ENCODE data around the gene FAM53C.

GRCh38 chr5:138337685-138338410 lies at the start of gene FAM53C:
- TF ChIP-seq POLR2A (IDR thresholded peaks at IDR 0.05; ENCODE audit: low read depth, low read length) = peak; percentile 100
- TF ChIP-seq POLR2AphosphoS5 (IDR thresholded peaks at IDR 0.05; ENCODE audit: low read depth, low read length) = peak; percentile 100
- peak; percentile 99 for TF ChIP-seq TAF1 (IDR thresholded peaks at IDR 0.05; ENCODE audit: borderline replicate concordance, low read depth, low read length)
